GM12878 (cell line): ENCODE measurements around the gene TUBB4B. TPM values are rescaled to one million over a fixed set of nuclear protein-coding genes. Genes with fewer than 3 reads are reported as not detected.

Source experiments
- ATAC-seq: fragments of 200-7000 bp; cut with Tn5 transposase; 3 replicates; pipeline ENCODE4 v1.9.1; 2020; ENCODE audit warnings: mild to moderate bottlenecking, moderate library complexity
- BruUV-seq: library from RNA; stranded (reverse); fragments of 400-500 nt; replicated peaks from 2 replicates; lab custom pipeline; 2021; lab: Mats Ljungman, UMichigan
- CTCF ChIA-PET: fragments of 300-600 bp; sonication (Branson Sonifier 250); formaldehyde crosslinking; extraction: SDS; loops from one replicate; lab custom pipeline; 2021; ENCODE audit warnings: inconsistent platforms; lab: Yijun Ruan, JAX
- POLR2A ChIA-PET: fragments of 350-600 bp; formaldehyde crosslinking; extraction: SDS; loops from one replicate; lab custom pipeline; 2021; ENCODE audit warnings: inconsistent platforms; lab: Charles Lee
- RAD21 ChIA-PET: fragments of 300-600 bp; sonication (Branson Sonifier 250); formaldehyde crosslinking; loops from one replicate; lab custom pipeline; 2023; ENCODE audit warnings: antibody characterized with exemption; ENCODE audit not compliant: unreplicated experiment; lab: Charles Lee
- SMC1A ChIA-PET: fragments of 300-600 bp; sonication (Branson Sonifier 250); formaldehyde crosslinking; loops from one replicate; lab custom pipeline; 2023; ENCODE audit not compliant: unreplicated experiment, uncharacterized antibody; lab: Charles Lee
- DNase-seq: peaks from one replicate; pipeline ENCODE4 v3.0.0-alpha.2; 2011; ENCODE audit warnings: low read depth, low spot score
- FAIRE-seq: peaks from 3 replicates; lab custom pipeline; 2011; peaks lifted over from hg19 to GRCh38; lab: Jason Lieb, UNC
- H2AFZ ChIP-seq: 2 replicates; pipeline ENCODE4 v1.6.0; 2011; ENCODE audit warnings: low read depth, low read length, control low read depth; ENCODE audit not compliant: control insufficient read depth
- H3K27ac ChIP-seq: 2 replicates; pipeline ENCODE4 v1.5.1; 2011; ENCODE audit warnings: control low read depth; ENCODE audit not compliant: control insufficient read depth, insufficient read depth
- H3K27me3 ChIP-seq, 2 experiments: replicated peaks in 1 of 2; 2 replicates each; pipeline versions ENCODE4 v1.6.0 to v1.6.1; 2011; ENCODE audit warnings: low read length in 1 of 2; ENCODE audit not compliant: control insufficient read depth in 2 of 2, insufficient read depth in 2 of 2
- H3K36me3 ChIP-seq, 2 experiments: 2 replicates each; pipeline ENCODE4 v1.5.1; 2011; ENCODE audit warnings: low read length in 1 of 2; ENCODE audit not compliant: control insufficient read depth in 2 of 2, insufficient read depth in 2 of 2
- H3K4me1 ChIP-seq: 2 replicates; pipeline ENCODE4 v1.6.1; 2011; ENCODE audit warnings: mild to moderate bottlenecking, low read length, moderate library complexity, mixed read lengths; ENCODE audit not compliant: control insufficient read depth, insufficient read depth
- H3K4me2 ChIP-seq: 2 replicates; pipeline ENCODE4 v1.6.0; 2011; ENCODE audit warnings: control low read depth; ENCODE audit not compliant: control insufficient read depth, insufficient read depth
- H3K4me3 ChIP-seq: fragments of 200-600 bp; sonication (generic); 2 replicates; pipeline ENCODE4 v1.5.1; 2016
- H3K79me2 ChIP-seq: 2 replicates; pipeline ENCODE4 v1.6.0; 2011; ENCODE audit warnings: low read length; ENCODE audit not compliant: control insufficient read depth, insufficient read depth
- H3K9ac ChIP-seq: 2 replicates; pipeline ENCODE4 v1.8.0; 2011; ENCODE audit warnings: low read length, control low read depth, mixed read lengths; ENCODE audit not compliant: control insufficient read depth, insufficient read depth
- H3K9me3 ChIP-seq: replicated peaks from 3 replicates; pipeline ENCODE4 v1.5.1; 2011; ENCODE audit warnings: mild to moderate bottlenecking, low read length; ENCODE audit not compliant: control insufficient read depth, insufficient read depth
- H4K20me1 ChIP-seq: 2 replicates; pipeline ENCODE4 v1.6.0; 2011; ENCODE audit not compliant: control insufficient read depth, insufficient read depth
- BHLHE40 ChIP-seq, 2 experiments: fragments of 450-650 bp in 1 of 2; IDR thresholded peaks; 2 replicates each; pipeline ENCODE4 v1.6.1; 2011 to 2017; ENCODE audit warnings: low read depth in 2 of 2, borderline replicate concordance in 1 of 2, improper control_type of control experiment in 1 of 2, low read length in 1 of 2, mild to moderate bottlenecking in 1 of 2
- NFYA ChIP-seq: IDR thresholded peaks from 2 replicates; pipeline ENCODE4 v1.6.1; 2011; ENCODE audit warnings: low read depth, mild to moderate bottlenecking, low read length, improper control_type of control experiment, borderline replicate concordance
- RAD51 ChIP-seq: fragments of 450-650 bp; IDR thresholded peaks from 2 replicates; pipeline ENCODE4 v1.6.1; 2016; ENCODE audit warnings: moderate library complexity, mild to moderate bottlenecking, inconsistent platforms
- RUNX3 ChIP-seq: IDR thresholded peaks from 2 replicates; pipeline ENCODE4 v1.6.1; 2012; ENCODE audit warnings: low read length, inconsistent platforms
- SIX5 ChIP-seq: IDR thresholded peaks from 2 replicates; pipeline ENCODE4 v1.6.1; 2011; ENCODE audit warnings: mild to moderate bottlenecking, low read depth, low read length, moderate library complexity; ENCODE audit not compliant: severe bottlenecking
- SUPT20H ChIP-seq: IDR thresholded peaks from 2 replicates; pipeline ENCODE4 v1.6.1; 2011; ENCODE audit warnings: low read depth, mild to moderate bottlenecking, low read length, moderate library complexity, borderline replicate concordance; ENCODE audit not compliant: control insufficient read depth
- TARDBP ChIP-seq: IDR thresholded peaks from 2 replicates; pipeline ENCODE4 v1.6.1; 2016; ENCODE audit warnings: borderline replicate concordance
- YY1 ChIP-seq: IDR thresholded peaks from 2 replicates; pipeline ENCODE4 v1.6.1; 2011; ENCODE audit warnings: low read depth, mild to moderate bottlenecking, low read length
- WGBS: methylation state at CpG from one replicate; pipeline ENCODE4 v1.1.6; 2016; ENCODE audit warnings: low lambda C conversion rate; ENCODE audit not compliant: insufficient replicate concordance, insufficient coverage; ENCODE audit errors: missing lambda C conversion rate; 5-methylcytosine and 5-hydroxymethylcytosine counted together
- in situ Hi-C: fragments of 300-500 bp; cut with MboI; formaldehyde crosslinking; loops from 9 replicates; pipeline ENCODE4 v1.14.3; 2018; ENCODE audit warnings: mixed read lengths
- intact Hi-C: fragments of 100-400 bp; cut with micrococcal nuclease; formaldehyde crosslinking; loops from one replicate; pipeline ENCODE4 v1.14.2; 2022; ENCODE audit not compliant: unreplicated experiment
- polyA plus RNA-seq, 11 experiments: library from polyadenylated mRNA; depleted of rRNA in 4 of 11; unstranded in 6 of 11; stranded (reverse) in 5 of 11; fragments of >200 nt; fragmentation: Nextera tagmentation in 4 of 11; fragmentation: Illumina TruSeq in 1 of 11; extraction: Ambion mirVana in 4 of 11; extraction: Trizol in 1 of 11; gene quantifications; 1 replicate in 1 of 11; 2 replicates in 10 of 11; pipeline versions ENCODE4 v1.2.1 to v1.2.3, GENCODE V29; 2011 to 2016; ENCODE audit warnings: inconsistent platforms in 2 of 11, missing spikeins in 2 of 11, low read depth in 1 of 11
- total RNA-seq, 4 experiments: library from RNA; depleted of rRNA in 3 of 4; stranded (reverse); fragments of >200 nt in 3 of 4; fragmentation: Illumina TruSeq in 1 of 4; extraction: Trizol in 1 of 4; gene quantifications; 2 replicates each; pipeline versions ENCODE4 v1.2.1 to v1.2.3, GENCODE V29; 2013 to 2021
- TF ChIP-seq, protein P1 (sequence below): fragments of 450-650 bp; IDR thresholded peaks from 2 replicates; pipeline ENCODE4 v1.6.1; 2016; ENCODE audit warnings: mild to moderate bottlenecking
- TF ChIP-seq, protein P2 (sequence below): fragments of 450-650 bp; IDR thresholded peaks from 2 replicates; pipeline ENCODE4 v1.6.1; 2017; ENCODE audit warnings: low read depth, mild to moderate bottlenecking, moderate library complexity
- TF ChIP-seq, protein P3 (sequence below): fragments of 450-650 bp; formaldehyde crosslinking; IDR thresholded peaks from 2 replicates; pipeline ENCODE4 v1.5.0; 2022; ENCODE audit warnings: mild to moderate bottlenecking, missing genetic modification characterization
- TF ChIP-seq, protein P4 (sequence below): IDR thresholded peaks from 2 replicates; pipeline ENCODE4 v1.6.1; 2012; ENCODE audit warnings: mild to moderate bottlenecking, low read depth, low read length

TUBB4B gene
- total and polyA plus RNA-seq, 10 of the 15 experiments (the other 5 are each of a cell fraction or from before 2014, with no cell fraction given): 23.0 to 532 (median 254) TPM

DNA sequence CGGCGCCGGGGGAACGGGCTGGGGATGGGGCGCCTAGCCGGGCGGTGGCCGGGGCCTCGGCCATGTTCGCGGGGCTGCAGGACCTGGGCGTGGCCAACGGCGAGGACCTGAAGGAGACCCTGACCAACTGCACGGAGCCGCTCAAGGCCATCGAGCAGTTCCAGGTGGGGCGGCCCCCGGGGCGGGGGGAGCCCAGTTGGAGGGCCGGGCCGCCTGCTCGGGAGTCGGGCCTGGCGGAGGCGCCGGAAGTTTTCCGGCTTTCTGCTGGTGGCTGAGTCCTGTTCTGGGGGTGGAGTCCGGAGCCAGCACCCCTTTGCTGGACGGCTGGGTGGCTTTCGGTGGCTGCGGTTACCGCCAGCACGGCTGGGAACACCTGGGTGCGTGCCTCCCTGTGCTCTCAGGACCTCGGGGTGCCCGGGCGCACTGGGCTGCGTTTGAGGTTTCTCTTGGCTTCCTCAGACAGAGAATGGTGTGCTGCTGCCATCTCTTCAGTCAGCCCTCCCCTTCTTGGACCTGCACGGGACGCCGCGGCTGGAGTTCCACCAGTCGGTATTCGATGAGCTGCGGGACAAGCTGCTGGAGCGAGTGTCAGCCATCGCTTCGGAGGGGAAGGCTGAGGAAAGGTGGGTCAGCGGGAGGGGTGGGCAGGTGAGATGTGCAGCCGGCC lies 14.5 kb downstream of the TUBB4B start:
- peak overlapping the region; percentile 77 for H3K27ac ChIP-seq
- in situ Hi-C loops: no loop called here
- TF ChIP-seq NFYA: no peak
- peak; percentile 75 for TF ChIP-seq YY1
- TF ChIP-seq SIX5: no peak
- TF ChIP-seq, protein P1, sequence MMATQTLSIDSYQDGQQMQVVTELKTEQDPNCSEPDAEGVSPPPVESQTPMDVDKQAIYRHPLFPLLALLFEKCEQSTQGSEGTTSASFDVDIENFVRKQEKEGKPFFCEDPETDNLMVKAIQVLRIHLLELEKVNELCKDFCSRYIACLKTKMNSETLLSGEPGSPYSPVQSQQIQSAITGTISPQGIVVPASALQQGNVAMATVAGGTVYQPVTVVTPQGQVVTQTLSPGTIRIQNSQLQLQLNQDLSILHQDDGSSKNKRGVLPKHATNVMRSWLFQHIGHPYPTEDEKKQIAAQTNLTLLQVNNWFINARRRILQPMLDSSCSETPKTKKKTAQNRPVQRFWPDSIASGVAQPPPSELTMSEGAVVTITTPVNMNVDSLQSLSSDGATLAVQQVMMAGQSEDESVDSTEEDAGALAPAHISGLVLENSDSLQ: no peak
- TF ChIP-seq, protein P2, sequence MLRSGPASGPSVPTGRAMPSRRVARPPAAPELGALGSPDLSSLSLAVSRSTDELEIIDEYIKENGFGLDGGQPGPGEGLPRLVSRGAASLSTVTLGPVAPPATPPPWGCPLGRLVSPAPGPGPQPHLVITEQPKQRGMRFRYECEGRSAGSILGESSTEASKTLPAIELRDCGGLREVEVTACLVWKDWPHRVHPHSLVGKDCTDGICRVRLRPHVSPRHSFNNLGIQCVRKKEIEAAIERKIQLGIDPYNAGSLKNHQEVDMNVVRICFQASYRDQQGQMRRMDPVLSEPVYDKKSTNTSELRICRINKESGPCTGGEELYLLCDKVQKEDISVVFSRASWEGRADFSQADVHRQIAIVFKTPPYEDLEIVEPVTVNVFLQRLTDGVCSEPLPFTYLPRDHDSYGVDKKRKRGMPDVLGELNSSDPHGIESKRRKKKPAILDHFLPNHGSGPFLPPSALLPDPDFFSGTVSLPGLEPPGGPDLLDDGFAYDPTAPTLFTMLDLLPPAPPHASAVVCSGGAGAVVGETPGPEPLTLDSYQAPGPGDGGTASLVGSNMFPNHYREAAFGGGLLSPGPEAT: no peak
- peak; percentile 54; the same call in 1 of the 2 replicates for TF ChIP-seq RUNX3
- TF ChIP-seq TARDBP: no peak
- TF ChIP-seq RAD51: no peak
- TF ChIP-seq, protein P3, sequence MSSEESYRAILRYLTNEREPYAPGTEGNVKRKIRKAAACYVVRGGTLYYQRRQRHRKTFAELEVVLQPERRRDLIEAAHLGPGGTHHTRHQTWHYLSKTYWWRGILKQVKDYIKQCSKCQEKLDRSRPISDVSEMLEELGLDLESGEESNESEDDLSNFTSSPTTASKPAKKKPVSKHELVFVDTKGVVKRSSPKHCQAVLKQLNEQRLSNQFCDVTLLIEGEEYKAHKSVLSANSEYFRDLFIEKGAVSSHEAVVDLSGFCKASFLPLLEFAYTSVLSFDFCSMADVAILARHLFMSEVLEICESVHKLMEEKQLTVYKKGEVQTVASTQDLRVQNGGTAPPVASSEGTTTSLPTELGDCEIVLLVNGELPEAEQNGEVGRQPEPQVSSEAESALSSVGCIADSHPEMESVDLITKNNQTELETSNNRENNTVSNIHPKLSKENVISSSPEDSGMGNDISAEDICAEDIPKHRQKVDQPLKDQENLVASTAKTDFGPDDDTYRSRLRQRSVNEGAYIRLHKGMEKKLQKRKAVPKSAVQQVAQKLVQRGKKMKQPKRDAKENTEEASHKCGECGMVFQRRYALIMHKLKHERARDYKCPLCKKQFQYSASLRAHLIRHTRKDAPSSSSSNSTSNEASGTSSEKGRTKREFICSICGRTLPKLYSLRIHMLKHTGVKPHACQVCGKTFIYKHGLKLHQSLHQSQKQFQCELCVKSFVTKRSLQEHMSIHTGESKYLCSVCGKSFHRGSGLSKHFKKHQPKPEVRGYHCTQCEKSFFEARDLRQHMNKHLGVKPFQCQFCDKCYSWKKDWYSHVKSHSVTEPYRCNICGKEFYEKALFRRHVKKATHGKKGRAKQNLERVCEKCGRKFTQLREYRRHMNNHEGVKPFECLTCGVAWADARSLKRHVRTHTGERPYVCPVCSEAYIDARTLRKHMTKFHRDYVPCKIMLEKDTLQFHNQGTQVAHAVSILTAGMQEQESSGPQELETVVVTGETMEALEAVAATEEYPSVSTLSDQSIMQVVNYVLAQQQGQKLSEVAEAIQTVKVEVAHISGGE (CRISPR knock-in tag): no peak
- TF ChIP-seq, protein P4, sequence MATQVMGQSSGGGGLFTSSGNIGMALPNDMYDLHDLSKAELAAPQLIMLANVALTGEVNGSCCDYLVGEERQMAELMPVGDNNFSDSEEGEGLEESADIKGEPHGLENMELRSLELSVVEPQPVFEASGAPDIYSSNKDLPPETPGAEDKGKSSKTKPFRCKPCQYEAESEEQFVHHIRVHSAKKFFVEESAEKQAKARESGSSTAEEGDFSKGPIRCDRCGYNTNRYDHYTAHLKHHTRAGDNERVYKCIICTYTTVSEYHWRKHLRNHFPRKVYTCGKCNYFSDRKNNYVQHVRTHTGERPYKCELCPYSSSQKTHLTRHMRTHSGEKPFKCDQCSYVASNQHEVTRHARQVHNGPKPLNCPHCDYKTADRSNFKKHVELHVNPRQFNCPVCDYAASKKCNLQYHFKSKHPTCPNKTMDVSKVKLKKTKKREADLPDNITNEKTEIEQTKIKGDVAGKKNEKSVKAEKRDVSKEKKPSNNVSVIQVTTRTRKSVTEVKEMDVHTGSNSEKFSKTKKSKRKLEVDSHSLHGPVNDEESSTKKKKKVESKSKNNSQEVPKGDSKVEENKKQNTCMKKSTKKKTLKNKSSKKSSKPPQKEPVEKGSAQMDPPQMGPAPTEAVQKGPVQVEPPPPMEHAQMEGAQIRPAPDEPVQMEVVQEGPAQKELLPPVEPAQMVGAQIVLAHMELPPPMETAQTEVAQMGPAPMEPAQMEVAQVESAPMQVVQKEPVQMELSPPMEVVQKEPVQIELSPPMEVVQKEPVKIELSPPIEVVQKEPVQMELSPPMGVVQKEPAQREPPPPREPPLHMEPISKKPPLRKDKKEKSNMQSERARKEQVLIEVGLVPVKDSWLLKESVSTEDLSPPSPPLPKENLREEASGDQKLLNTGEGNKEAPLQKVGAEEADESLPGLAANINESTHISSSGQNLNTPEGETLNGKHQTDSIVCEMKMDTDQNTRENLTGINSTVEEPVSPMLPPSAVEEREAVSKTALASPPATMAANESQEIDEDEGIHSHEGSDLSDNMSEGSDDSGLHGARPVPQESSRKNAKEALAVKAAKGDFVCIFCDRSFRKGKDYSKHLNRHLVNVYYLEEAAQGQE: no peak
- no peak for TF ChIP-seq BHLHE40 (IDR thresholded peaks at IDR 0.05; ENCODE audit: borderline replicate concordance in 1 of 2, low read depth in 2 of 2, low read length in 1 of 2)
- no peak for TF ChIP-seq SUPT20H

More for the DNA sequence above, 14.5 kb downstream of the TUBB4B start:
- H3K4me2 ChIP-seq: peak overlapping the region; percentile 81
- peaks cover 18% of the 10 kb centered on the region for H3K79me2 ChIP-seq
- ATAC-seq: peak; percentile 47
- FAIRE-seq: no peak
- peaks cover 14% of the 10 kb centered on the region for H3K4me1 ChIP-seq
- H3K9me3 ChIP-seq: no peaks in the 10 kb centered on the region
- ChIA-PET CTCF (interaction anchor here (1.0 to 1.6 kb wide), 7 partner anchors 9 to 27 kb away, joined by 3 to 7 read pairs (median 4); partner anchors contain the start of gene TUBB4B), SMC1A (interaction anchor here (1.6 kb wide), 1 partner anchor 19 kb away, joined by 5 read pairs; no protein-coding TSS in a partner anchor), POLR2A (interaction anchor here (0.6 to 6.2 kb wide), 8 partner anchors 12 to 105 kb away, joined by 3 to 112 read pairs (median 6); partner anchors contain the start of gene TUBB4B), RAD21 (interaction anchor here (0.6 to 2.2 kb wide), 6 partner anchors 15 to 343 kb away, joined by 3 to 13 read pairs (median 5); partner anchors contain the start of gene TUBB4B)
- DNase-seq: no peak
- no peaks in the 10 kb centered on the region for H3K27me3 ChIP-seq
- peak overlapping the region; percentile 93 for H3K4me3 ChIP-seq
- 1% methylated on average over 51 of the region's 51 CpGs for WGBS
- peak overlapping the region; percentile 78 for H2AFZ ChIP-seq
- no TSS peak for BruUV-seq
- peak overlapping the region; percentile 74 for H3K9ac ChIP-seq
- H4K20me1 ChIP-seq: no peaks in the 10 kb centered on the region
- intact Hi-C loops: no loop called here
- H3K36me3 ChIP-seq: peaks cover 2 to 8% of the 10 kb centered on the region in 2 experiments; a peak in 3 of 4 replicates
